Hair follicle dermal papilla cell (primary cell): ENCODE results near the gene SH3TC2. TPM values are rescaled to one million over a fixed set of nuclear protein-coding genes. Genes with fewer than 3 reads are reported as not detected.

Source experiments
- small RNA-seq: library from RNA; depleted of rRNA; stranded (forward); fragments of <200 nt; gene quantifications from one replicate; pipeline ENCODE3, GENCODE V24; 2012
- total RNA-seq: library from RNA; depleted of rRNA; stranded (reverse); fragments of >200 nt; gene quantifications from 2 replicates; pipeline ENCODE4 v1.2.3, GENCODE V29; 2012

The SH3TC2 gene
- total RNA-seq: 1.5 and 1.7 TPM in 2 replicates

DNA sequence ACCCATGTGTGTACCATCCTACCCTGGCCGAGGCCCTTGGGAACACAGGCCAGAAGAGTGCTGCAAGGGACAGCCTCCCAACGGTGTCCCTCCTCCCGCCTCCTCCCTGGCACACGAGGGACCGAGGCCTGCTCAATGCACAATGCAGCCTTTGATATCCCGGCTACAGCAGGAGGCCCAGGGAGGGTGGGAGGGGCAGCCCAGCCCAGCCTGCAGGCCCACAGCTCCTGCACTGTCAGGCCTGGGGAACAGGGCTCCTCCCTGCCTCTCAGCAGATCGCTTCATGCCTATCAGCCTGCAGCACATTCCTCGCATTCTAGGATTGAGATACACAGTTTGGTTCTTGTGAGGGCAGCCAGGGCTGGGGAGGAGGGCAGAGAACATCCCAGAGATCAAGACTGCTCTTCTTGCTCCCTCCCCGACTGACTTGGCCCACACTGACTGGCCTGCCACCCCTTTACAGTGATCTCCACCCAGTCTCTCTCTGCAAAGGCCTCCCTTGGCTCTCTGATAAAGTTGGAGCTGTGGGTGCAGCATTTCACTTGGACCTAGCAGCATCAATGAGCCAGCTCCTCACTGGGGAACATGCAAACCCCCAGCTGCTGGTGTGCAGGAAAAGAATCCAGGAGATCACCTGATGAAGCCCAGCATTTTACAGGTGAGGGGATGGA lies at the start of gene SH3TC2:
SH3TC2 (minus strand) TSS at position 46 of the 671 bp plus-strand sequence; CDS start at position 6, 40 bp downstream.

Small RNA genes lying within 50 kb of the gene (small RNA-seq; reads per million reads assigned to genes)
- gene MIR584 (0.33 reads per million), gene RNU6-732P (not detected)

Other genes with a start within 250 kb of the SH3TC2 start
- 1.7 and 2.8 TPM in 2 replicates for gene ADRB2, start 236.5 kb downstream of the SH3TC2 start, total RNA-seq
- gene ABLIM3, start 78.4 kb upstream of the SH3TC2 start, total RNA-seq: 10.2 and 14.1 TPM in 2 replicates
- gene AFAP1L1, start 208.8 kb upstream of the SH3TC2 start, total RNA-seq: 10.1 TPM in 2 replicates